ENCODE measurements around the gene MAP3K15.
"Not testable (repeated sequence)": the region's sequence is repeated elsewhere in the genome, so short reads cannot be mapped to it uniquely, and the experiment has no call there.

MAP3K15 gene

DNA sequence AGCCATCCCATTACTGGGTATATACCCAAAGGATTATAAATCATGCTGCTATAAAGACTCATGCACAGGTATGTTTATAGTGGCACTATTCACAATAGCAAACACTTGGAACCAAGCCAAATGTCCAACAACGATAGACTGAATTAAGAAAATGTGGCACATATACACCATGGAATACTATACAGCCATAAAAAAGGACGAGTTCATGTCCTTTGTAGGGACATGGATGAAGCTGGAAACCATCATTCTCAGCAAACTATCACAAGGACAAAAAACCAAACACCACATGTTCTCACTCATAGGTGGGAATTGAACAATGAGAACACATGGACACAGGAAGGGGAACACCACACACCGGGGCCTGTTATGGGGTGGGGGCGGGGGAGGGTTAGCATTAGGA is 92.6 kb downstream of the MAP3K15 start:
- DNase-seq (ENCODE audit: extremely low read depth in 1 of 2, low read depth in 1 of 2), result not testable (repeated sequence)

DNA sequence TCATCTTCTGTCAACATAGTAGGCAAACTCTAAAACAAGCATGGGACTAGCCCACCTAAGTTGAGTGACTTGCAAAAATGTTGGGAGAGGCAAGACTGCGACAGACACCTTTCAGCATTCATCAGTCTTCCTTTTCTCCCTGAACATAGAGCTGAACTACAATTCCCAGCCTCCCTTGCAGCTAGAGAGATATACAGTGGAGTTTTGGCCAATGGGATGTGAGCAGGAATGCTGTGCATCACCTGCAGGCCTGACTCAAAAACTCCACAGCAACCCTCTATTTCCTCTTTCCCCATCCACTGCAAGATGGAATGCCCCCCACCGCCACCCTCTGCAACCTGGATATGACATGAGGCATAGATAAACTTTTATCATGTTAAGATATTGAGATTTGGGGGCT is 105.0 kb downstream of the MAP3K15 start:
- DNase-seq (ENCODE audit: extremely low read depth in 1 of 2, low read depth in 1 of 2), result no peak

DNA sequence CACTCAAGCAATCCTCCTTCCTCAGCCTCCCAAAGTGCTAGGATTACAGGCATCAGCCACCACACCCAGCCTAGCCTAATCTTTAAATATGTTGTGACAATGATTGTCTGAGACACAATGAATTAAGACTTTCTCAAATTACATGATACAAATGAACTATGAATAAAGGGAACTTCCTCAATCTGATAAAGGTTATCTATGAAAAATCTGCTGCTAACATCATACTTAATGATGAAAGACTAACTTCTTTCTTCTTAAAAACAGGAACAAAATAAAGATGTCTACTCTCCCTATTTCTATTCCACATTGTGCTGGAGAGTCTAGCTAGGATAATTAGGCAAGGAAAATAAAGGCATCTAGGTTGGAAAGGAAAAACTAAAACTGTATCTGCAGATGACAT is 111.6 kb downstream of the MAP3K15 start:
- DNase-seq (ENCODE audit: extremely low read depth in 1 of 2, low read depth in 1 of 2), result no peak

DNA sequence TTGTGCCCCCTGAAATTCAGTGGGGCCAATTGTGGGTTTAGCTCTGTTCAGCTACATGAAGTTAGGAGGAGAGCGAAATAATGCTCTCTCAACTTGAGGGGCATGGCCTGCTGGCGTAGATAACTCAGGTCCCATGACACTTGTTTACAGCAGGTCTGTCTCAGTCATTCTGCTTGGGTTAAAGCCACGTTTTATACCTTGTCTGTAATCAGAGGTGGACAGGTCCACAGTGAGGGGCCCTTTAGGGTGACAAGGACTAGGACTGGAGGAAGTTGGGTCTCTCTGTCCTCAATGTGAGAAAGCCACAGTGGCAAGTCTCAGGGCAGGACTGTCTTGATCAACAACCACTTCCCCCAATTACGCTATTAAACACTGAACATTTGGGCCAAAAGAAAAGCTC is 122.6 kb downstream of the MAP3K15 start:
- DNase-seq (ENCODE audit: extremely low read depth in 1 of 2, low read depth in 1 of 2), result no peak

- no peak for DNase-seq (ENCODE audit: extremely low read depth in 1 of 2, low read depth in 1 of 2)
Measured at GRCh38 chrX:19392078-19392477, 123.2 kb downstream of the MAP3K15 start.

DNA sequence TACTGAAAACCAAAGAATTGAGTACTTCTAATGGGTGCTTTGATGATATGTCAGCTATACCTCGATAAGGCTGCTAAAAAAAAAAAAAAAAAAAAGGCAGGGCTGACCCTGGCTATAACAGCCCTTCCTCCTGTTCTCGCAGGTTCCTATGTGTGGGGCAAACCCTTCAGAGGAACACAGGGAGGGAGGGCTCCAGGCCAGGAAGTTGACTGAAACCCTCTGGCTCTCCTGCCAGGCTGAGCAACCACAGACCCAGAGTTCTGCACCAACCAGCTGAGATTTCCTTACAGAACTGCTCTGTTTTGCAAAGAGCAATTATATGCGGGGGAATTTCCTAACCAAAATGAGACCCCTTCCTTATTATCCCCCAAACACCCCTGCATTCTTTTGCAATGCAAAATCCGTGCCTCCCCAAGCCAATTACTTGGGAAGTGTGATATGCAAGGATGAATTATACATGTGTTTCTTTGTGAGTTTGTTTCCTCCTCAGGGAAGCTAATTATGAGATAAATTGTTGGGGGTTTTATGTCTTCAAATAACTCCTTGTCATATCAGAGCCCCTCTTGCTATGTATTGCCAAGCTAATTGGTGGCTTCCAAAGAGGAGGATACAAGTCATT is 126.0 kb downstream of the MAP3K15 start:
- no peak for DNase-seq (ENCODE audit: extremely low read depth in 1 of 2, low read depth in 1 of 2)

DNA sequence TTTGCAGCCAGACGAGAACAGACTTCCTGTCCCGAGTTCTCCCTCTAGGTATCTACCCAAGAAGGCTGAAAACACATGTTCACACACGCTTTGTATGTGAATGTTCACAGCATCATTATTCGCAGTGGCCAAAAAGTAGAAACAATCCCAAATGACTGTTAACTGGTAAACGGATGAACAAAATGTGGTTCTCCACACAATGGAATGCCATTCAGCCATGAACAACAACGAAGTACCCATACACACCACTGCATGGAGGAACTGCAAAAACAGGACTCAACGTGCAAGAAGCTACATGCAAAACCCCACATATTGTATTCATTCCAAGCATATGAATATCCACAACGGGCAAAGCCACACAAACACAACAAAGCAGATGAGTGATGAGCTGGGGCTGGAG is 126.6 kb downstream of the MAP3K15 start:
- no peak for DNase-seq (ENCODE audit: extremely low read depth in 1 of 2, low read depth in 1 of 2)

- DNase-seq (ENCODE audit: extremely low read depth in 1 of 2, low read depth in 1 of 2), result no peak
Measured at GRCh38 chrX:19388064-19388679, 127.1 kb downstream of the MAP3K15 start.

DNA sequence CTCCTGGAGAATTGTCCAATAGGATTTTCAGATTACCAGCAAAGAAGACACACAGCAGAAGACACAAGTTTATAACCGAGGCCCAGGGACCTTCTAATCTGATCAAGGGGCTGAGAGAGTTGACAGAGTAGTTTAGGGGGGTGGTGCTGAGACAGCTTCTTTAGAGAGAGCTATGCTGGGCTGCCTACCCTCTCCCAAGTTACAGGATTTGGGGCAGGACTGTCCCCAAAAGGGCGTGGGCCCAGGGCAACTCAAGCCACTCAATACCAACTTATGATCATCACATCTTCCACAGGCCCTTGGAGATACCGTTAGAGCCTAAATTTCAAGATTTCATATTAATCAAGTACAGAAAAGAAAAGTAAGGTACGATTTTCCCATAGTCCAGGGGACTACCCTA is 128.6 kb downstream of the MAP3K15 start:
- DNase-seq (ENCODE audit: extremely low read depth in 1 of 2, low read depth in 1 of 2), result no peak

DNA sequence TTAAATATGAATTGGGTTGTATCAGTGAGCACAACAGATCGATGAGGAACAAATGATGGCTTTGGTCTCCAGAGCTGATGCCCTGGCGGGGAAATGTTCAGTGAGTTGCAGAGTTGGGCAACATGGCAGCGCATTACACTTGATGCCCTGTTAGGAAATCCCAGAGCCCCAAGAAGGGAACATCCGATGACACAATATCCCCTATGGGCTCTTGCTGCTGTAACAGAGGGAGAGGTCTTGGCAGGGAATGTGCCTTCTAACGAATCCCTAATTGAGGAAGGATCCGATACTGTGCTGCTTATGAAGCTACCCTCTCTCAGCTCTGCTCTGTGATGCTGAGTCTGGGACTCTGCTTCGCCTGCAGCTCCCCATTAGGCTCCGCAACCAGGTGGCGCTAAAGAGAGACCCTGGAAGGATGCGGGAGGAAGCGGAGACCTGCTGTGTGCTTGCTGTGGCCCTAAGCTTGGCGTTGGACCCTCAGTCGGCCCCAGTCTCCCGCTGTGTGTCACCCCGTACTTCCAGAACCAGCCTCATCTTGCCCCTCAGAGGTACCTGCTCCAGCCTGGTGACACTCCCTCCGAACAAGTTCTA is 132.7 kb downstream of the MAP3K15 start:
- peak; percentile 5 to 22 for DNase-seq (ENCODE audit: extremely low read depth in 1 of 2, low read depth in 1 of 2)

- DNase-seq (ENCODE audit: extremely low read depth in 1 of 2, low read depth in 1 of 2), result no peak
Measured at GRCh38 chrX:19381326-19381725, 134.0 kb downstream of the MAP3K15 start.

- DNase-seq (ENCODE audit: extremely low read depth in 1 of 2, low read depth in 1 of 2), result no peak
Measured at GRCh38 chrX:19377799-19378198, 137.5 kb downstream of the MAP3K15 start.

DNA sequence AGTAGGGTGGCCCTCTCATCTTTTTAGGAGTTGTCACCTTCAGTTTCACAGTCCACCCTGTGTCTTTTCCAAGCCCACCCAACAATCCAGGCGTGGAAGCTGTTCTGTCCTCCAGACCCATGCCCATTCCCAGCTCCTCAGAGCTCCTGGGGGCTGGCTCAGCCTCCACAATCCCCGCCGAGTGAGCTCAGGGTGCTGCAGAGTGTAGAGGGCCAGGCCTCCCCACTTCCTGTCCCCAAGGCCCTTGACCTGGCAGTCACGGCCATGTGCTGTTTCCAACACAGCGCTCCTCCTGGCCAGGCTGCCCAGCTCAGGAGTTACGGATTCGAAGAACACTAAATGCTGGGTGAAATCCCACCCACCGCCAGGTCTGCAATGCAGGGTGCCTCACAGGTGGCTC is 139.8 kb downstream of the MAP3K15 start:
- DNase-seq (ENCODE audit: extremely low read depth in 1 of 2, low read depth in 1 of 2), result no peak

DNA sequence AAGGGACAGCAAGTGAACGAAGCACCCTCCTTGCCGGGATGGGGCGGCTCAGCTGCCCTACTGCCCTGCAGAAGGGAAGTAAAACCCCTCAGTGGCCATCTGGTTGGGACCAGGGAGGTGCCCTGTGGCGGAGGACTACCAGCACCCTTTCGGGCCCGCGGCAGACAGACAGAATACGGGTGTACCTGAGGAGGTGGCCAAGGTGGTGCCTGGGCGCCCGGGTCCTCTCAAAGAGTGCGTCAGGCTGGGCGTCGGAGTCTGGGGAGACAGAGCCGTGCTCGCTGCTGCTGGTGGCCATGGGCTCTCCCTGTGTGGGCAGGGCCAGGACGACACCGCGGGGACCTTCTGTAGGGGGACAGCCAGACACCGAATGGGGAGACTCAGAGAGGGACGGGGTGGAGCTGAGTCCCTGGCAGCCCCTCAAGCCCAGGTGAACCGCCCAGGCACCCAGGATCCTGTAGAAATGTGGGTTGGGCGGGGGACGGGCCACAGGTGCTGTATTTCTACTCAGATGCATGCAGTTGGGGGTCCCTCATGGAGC is 141.9 kb downstream of the MAP3K15 start:
- no peak for DNase-seq (ENCODE audit: extremely low read depth in 1 of 2, low read depth in 1 of 2)

- DNase-seq (ENCODE audit: extremely low read depth in 1 of 2, low read depth in 1 of 2), result no peak
Measured at GRCh38 chrX:19372547-19373331, 142.6 kb downstream of the MAP3K15 start.

GRCh38 chrX:19372170-19372546 is 143.2 kb downstream of the MAP3K15 start:
- peak; percentile 16 to 41 for DNase-seq (ENCODE audit: extremely low read depth in 1 of 2, low read depth in 1 of 2)

DNA sequence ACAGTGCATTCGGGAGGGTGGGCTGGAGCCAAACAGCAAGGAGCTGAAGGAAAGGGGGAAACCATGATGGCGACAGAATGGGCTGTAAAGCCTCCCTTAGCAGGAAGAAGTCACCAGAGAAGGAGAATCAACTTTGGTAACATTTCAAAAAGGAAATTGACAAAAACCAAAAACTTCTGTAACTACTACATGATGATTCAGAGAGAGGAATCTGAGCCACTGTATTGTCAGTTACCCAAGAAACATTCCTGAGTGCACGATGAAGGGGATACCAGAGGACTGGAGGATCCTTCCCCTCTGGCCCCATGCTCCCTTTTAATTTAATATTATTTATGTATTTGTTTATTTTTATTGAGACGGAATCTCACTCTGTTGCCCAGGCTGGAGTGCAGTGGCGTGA is 145.2 kb downstream of the MAP3K15 start:
- DNase-seq (ENCODE audit: extremely low read depth in 1 of 2, low read depth in 1 of 2), result no peak

DNA sequence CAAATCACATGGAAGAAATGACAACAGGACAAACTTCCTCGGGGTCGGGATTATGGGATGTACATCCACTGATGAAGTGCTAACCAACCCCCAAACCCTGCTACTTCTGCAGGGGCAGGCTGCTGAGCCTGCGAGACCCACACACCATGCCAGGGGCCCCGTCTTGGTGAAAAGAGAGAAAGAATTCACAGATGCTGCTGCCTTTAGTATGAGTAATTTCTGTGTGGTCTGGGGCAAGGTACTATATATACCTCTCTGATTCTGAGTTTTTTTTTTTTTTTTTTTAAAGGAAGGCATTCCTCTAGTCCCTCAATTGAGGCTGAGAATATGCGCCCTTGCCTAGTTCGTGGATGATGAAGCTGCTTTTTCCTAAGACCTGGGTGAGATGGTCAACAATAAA is 146.7 kb downstream of the MAP3K15 start:
- no peak for DNase-seq (ENCODE audit: extremely low read depth in 1 of 2, low read depth in 1 of 2)

DNA sequence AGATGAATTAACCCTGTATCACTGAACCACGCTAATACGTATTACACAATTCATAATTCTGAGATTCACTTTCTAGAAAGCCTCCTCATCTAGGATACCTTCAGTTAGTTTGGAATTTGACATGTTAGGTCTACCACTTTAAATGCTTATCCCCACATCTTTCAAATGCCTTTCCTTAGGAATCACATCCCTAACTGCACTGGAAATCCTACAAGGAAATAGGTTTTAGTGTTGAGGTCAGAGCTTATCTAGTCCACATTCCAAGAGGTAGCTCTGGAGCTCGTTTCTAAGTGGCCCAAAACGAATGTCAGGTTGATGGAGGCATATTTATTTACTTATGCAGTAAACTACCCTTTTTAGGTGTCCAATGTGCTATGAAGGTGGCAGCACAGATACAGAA is 153.6 kb downstream of the MAP3K15 start:
- DNase-seq (ENCODE audit: extremely low read depth in 1 of 2, low read depth in 1 of 2), result no peak

- no peak for DNase-seq (ENCODE audit: extremely low read depth in 1 of 2, low read depth in 1 of 2)
Measured at GRCh38 chrX:19360903-19361302, 154.4 kb downstream of the MAP3K15 start.

DNA sequence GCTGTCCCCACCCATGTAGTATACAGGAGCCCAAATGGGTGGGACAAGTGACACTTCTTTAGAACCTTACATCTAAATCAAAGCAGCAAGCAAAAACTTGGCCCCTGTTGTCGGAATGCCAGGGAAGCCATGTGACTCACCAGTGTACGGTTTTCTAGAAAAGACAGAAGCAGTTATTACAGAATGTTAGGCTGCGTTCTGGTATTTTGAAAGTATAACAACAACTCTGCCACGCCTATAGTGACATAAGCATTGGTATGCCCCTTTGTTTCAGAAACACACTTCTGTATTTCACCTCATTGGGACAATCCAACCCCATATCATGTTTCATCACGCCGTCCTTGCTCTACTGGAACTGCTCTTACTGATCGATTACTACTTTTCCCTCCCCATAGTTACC is 156.8 kb downstream of the MAP3K15 start:
- no peak for DNase-seq (ENCODE audit: extremely low read depth in 1 of 2, low read depth in 1 of 2)

- DNase-seq (ENCODE audit: extremely low read depth in 1 of 2, low read depth in 1 of 2), result no peak
Measured at GRCh38 chrX:19354625-19355024, 160.7 kb downstream of the MAP3K15 start.

Measured in activated CD8-positive, alpha-beta memory T cell treated with anti-CD3 and anti-CD28 coated beads for 1 hour (primary cell).